GM20000 (cell line): ENCODE results near the gene SIGLEC5.
"Not testable (repeated sequence)": the region's sequence is repeated elsewhere in the genome, so short reads cannot be mapped to it uniquely, and the experiment has no call there.

Source experiments
- DNase-seq: peaks from one replicate; pipeline ENCODE4 v3.0.0; 2012; ENCODE audit warnings: low spot score
- TF ChIP-seq, protein P1 (sequence below): IDR thresholded peaks from 2 replicates; pipeline ENCODE4 v1.5.1; 2012; ENCODE audit warnings: mild to moderate bottlenecking, control low read depth; ENCODE audit errors: extremely low read depth, missing control alignments

SIGLEC5 gene, protein sequence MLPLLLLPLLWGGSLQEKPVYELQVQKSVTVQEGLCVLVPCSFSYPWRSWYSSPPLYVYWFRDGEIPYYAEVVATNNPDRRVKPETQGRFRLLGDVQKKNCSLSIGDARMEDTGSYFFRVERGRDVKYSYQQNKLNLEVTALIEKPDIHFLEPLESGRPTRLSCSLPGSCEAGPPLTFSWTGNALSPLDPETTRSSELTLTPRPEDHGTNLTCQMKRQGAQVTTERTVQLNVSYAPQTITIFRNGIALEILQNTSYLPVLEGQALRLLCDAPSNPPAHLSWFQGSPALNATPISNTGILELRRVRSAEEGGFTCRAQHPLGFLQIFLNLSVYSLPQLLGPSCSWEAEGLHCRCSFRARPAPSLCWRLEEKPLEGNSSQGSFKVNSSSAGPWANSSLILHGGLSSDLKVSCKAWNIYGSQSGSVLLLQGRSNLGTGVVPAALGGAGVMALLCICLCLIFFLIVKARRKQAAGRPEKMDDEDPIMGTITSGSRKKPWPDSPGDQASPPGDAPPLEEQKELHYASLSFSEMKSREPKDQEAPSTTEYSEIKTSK

GRCh38 chr19:51630315-51630714 lies at the start of gene SIGLEC5:
TSS of gene SIGLEC5 (minus strand) at chr19:51630401. CDS start at chr19:51630335, 66 bp downstream.
- not testable (repeated sequence) for DNase-seq

DNA sequence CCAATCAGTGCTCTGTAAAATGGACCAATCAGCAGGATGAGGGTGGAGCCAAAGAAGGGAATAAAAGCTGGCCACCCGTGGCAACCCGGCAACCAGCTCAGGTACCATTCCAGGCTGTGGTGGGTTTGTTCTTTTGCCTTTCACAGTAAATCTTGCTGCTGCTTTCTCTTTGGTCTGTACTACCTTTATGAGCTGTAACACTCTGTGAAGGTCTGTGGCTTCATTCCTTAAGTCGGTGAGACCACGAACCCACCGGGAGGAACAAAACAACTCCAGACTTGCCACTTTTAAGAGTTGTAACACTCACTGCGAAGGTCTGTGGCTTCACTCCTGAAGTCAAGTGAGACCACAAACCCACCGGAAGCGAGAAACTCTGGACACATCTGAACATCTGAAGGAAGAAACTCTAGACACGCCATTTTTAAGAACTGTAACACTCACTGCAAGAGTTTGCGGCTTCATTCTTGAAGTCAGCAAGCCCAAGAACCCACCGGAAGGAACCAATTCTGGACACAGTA lies 46.4 kb upstream of the SIGLEC5 start:
- no peak for DNase-seq
- TF ChIP-seq, protein P1, sequence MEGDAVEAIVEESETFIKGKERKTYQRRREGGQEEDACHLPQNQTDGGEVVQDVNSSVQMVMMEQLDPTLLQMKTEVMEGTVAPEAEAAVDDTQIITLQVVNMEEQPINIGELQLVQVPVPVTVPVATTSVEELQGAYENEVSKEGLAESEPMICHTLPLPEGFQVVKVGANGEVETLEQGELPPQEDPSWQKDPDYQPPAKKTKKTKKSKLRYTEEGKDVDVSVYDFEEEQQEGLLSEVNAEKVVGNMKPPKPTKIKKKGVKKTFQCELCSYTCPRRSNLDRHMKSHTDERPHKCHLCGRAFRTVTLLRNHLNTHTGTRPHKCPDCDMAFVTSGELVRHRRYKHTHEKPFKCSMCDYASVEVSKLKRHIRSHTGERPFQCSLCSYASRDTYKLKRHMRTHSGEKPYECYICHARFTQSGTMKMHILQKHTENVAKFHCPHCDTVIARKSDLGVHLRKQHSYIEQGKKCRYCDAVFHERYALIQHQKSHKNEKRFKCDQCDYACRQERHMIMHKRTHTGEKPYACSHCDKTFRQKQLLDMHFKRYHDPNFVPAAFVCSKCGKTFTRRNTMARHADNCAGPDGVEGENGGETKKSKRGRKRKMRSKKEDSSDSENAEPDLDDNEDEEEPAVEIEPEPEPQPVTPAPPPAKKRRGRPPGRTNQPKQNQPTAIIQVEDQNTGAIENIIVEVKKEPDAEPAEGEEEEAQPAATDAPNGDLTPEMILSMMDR = no peak

- DNase-seq = not testable (repeated sequence)
These were observed 45.8 kb upstream of the SIGLEC5 start for GRCh38 chr19:51675911-51676565.

DNA sequence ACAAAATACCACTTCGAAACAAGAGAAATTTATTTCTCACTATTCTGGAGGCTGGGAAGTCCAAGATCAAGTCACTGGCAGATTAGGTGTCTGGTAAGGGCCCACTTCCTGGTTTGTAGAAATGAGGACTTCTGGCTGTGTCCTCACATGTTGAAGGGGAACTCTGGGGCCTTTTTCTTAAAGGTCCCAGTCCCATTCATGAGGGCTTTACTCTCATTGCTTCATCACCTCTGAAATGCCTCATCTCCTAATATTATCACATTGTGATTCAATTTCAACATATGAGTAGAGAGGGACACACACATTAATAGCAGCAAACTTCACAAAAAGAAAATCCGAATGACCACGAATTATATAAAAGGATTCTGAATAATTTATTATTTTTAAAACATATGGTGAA lies 38.0 kb upstream of the SIGLEC5 start:
- TF ChIP-seq, protein P1 = no peak
- DNase-seq = no peak

DNA sequence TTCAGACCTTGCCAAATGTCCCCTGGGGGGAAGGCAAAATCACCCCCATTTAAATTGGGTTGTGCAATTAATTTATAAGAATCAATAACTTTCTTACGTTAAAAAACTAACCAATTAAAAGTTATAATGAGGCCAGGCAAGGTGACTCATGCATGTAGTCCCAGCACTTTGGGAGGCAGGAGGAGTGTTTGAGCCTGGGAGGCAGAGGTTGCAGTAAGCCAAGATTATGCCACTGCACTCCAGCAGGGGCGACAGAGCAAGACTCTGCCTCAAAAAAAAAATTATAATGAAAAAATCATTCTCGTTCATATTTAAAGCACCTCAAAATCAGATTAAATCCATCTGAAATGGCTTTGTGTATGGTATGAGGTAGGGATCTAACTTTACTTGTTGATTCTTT lies 34.8 kb upstream of the SIGLEC5 start:
- no peak for DNase-seq
- TF ChIP-seq, protein P1 = no peak

DNA sequence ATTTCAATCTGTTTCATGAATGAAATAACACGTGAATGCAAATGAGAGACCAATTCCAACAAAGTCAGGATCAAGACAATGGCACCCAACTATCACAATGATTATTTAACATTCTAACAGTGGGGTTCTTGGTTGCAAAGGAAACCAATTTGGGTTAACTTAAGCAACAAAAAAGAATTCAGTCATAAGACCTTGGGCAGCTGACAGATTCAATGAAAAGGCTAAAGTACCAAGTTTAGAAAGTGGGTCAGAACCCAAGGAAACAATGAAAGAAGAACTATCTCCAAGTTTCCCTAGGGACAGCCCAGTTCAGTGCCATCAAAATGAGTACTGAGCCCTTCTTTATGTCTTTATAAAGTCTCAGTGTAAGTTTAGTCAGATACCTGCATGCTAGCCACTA lies 33.9 kb upstream of the SIGLEC5 start:
- no peak for DNase-seq
- TF ChIP-seq, protein P1 = no peak

- no peak for DNase-seq
- TF ChIP-seq, protein P1 = no peak
These were observed 33.4 kb upstream of the SIGLEC5 start for GRCh38 chr19:51663650-51664049.

DNA sequence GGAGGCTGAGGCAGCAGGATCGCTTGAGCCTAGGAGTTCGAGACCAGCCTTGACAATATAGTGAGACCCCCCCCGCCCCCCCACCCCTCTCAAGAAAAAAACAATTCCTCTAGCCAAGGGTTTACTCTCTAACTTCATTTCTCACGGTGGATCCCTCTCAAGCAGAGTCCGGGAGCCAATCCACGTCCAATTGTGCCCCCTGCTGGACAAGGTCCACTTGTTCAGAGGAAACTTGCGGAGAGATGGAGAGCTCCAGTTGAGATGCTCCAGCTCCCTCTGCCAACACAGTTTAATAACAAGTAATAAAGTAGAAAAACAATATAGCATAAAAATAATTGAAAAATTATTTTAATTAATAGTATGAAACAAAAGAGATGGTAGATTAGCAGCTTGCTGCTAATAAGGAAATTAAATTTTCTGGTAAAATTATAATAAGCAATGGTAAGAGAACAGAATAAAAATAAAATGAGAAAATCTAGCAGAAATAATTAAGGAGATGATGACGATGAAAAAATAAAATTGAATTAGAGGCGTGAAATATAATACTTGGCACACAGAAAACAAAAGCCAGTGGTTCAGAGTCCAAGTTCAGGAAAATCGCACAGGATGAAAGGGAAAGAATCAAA lies 30.9 kb upstream of the SIGLEC5 start:
- peak; percentile 62 for DNase-seq
- TF ChIP-seq, protein P1 = peak; percentile 36
